Measurements from ENCODE around the gene TBC1D14. TPM values are rescaled to one million over a fixed set of nuclear protein-coding genes. Genes with fewer than 3 reads are reported as not detected.
"Not testable (repeated sequence)": the region's sequence is repeated elsewhere in the genome, so short reads cannot be mapped to it uniquely, and the experiment has no call there.

TBC1D14 gene
- total RNA-seq, 1 donor from 2014 or later: 61.8 TPM

DNA sequence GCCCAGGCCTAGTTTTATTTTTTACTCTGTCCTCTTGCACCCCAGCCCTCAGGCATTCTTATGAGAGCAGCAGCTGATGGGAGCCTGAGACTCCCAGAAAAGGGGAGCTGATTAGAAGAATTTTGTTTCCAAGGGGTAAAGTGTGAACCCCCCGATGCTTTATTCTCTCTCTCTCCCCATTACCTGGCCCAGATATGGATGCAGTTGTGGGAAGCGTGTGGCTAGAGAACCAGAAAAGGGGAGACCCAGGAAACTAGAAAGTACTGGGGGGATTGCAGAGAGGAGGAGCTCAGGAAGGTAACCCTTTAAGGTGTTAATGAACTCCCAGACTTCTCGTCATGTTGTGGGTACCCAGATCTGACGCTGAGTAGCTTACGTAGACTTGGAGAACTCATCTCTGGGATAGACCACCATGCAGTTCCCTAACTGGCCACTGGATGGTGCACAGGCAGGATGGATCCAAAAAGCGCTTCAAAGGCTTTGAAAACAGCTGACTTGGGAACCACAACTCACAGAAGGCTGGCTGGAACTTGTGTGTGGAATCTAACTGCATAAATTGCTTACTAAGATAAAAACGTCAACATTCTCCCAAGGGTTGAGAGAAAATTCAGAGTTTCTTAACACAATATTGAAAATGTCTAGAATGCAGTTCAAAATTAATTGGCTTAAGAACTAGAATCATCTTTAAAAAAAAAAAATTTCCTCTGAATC, 64.7 kb downstream of the TBC1D14 start:
- peaks cover 13% of the 10 kb centered on the region for H3K36me3 Mint-ChIP-seq (ENCODE audit: insufficient read depth)
- H3K27ac Mint-ChIP-seq: no peak overlapping the region
- peaks cover 6% of the 10 kb centered on the region for H3K9me3 Mint-ChIP-seq (ENCODE audit: low read depth)
- H3K4me3 Mint-ChIP-seq (ENCODE audit: low read depth): no peak overlapping the region
- TF ChIP-seq, protein P1, sequence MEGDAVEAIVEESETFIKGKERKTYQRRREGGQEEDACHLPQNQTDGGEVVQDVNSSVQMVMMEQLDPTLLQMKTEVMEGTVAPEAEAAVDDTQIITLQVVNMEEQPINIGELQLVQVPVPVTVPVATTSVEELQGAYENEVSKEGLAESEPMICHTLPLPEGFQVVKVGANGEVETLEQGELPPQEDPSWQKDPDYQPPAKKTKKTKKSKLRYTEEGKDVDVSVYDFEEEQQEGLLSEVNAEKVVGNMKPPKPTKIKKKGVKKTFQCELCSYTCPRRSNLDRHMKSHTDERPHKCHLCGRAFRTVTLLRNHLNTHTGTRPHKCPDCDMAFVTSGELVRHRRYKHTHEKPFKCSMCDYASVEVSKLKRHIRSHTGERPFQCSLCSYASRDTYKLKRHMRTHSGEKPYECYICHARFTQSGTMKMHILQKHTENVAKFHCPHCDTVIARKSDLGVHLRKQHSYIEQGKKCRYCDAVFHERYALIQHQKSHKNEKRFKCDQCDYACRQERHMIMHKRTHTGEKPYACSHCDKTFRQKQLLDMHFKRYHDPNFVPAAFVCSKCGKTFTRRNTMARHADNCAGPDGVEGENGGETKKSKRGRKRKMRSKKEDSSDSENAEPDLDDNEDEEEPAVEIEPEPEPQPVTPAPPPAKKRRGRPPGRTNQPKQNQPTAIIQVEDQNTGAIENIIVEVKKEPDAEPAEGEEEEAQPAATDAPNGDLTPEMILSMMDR (IDR thresholded peaks at IDR 0.05; ENCODE audit: unreplicated experiment): peak; percentile 79
- peak; percentile 80 for DNase-seq (ENCODE audit: low spot score, unreplicated experiment)
- peaks cover 14% of the 10 kb centered on the region for H3K4me1 Mint-ChIP-seq (ENCODE audit: low read depth)
- no peaks in the 10 kb centered on the region for H3K27me3 Mint-ChIP-seq

DNA sequence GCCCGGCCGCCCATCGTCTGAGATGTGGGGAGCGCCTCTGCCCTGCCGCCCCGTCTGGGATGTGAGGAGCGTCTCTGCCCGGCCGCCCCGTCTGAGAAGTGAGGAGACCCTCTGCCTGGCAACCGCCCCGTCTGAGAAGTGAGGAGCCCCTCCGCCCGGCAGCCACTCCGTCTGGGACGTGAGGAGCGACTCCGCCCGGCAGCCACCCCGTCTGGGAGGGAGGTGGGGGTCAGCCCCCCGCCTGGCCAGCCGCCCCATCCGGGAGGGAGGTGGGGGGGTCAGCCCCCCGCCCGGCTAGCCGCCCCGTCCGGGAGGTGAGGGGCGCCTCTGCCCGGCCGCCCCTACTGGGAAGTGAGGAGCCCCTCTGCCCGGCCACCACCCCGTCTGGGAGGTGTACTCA, 68.2 kb downstream of the TBC1D14 start:
- DNase-seq (ENCODE audit: low spot score, unreplicated experiment); H3K27ac Mint-ChIP-seq; H3K27me3 Mint-ChIP-seq; H3K9me3 Mint-ChIP-seq (ENCODE audit: low read depth); H3K4me1 Mint-ChIP-seq (ENCODE audit: low read depth); H3K4me3 Mint-ChIP-seq (ENCODE audit: low read depth): not testable (repeated sequence)
- H3K36me3 Mint-ChIP-seq (ENCODE audit: insufficient read depth): peaks cover 15% of the 10 kb centered on the region

DNA sequence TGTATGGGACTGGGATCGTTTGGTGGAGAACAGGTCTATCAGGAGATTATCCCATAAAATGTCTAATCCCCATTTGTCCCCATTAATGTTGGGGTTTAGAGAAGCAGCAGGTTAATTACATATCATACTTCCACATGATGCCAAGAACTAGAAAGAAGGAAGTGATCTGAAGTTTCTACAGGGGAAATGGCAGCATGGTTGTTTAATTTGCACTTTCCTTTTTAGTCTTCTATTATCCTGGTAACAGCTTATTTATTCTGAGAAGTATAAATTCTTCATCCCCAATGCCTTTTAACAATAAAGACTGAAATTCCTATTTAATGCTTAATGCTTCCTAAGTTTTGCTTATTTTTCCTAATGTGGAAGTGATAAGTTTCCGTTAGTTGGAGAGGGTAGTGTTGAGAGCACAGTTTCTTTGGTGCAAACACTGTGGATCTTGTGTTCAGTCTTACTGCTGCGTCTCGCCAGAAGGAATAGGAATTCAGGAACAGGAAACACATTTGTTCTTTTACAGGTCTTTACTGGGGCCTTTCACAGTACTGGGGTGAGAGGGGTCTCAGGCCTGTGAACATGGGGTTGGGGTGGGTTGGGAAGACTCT, 74.0 kb downstream of the TBC1D14 start:
- no peak for DNase-seq (ENCODE audit: low spot score, unreplicated experiment)
- Mint-ChIP-seq H3K36me3 (ENCODE audit: insufficient read depth) (peaks cover 5% of the 10 kb centered on the region), H3K4me1 (ENCODE audit: low read depth) (peaks cover 31% of the 10 kb centered on the region), H3K27ac (no peak overlapping the region), H3K27me3 (no peaks in the 10 kb centered on the region), H3K4me3 (ENCODE audit: low read depth) (no peak overlapping the region), H3K9me3 (ENCODE audit: low read depth) (no peaks in the 10 kb centered on the region)
- TF ChIP-seq, protein P1 (IDR thresholded peaks at IDR 0.05; ENCODE audit: unreplicated experiment): no peak

DNA sequence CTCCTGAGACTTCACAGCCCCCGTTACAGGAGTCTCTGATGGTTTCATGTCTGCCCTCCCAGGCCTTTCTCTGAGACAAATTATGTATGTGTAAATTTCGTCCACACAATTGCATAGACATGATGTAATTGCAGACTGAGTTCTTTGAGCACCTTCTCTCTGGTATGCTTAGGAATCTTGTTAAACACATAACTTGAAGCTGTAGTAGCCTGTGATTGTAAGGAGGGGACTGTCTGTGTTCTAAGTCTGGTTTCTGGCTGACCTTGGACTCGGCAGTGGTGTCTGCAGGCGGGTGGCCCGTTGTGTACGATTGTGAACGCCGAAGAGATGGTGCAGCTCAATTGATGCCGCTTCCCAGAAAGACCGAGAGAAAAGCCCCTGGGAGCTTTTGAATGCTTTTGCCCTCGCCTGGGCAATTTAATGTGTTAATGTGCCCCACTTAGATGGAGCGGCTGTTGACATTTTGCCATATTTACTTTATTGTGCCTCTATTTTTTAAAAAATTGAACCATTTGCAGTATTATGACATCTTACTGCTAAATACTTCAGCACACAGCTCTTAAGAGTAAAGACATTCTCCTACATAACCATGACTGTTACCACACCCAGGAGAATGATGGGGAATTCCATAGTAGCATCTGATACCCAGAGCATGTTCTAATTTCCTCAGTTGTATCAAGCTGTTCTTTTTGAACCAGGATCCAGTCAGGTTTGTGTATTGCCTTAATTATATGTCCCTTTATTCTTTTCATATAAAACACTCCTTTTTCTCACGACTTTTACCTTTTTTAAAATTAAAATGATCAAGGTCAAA, 75.2 kb downstream of the TBC1D14 start:
- peak overlapping the region; percentile 76 for H3K27ac Mint-ChIP-seq
- peak overlapping the region; percentile 57 for H3K4me3 Mint-ChIP-seq (ENCODE audit: low read depth)
- no peak for DNase-seq (ENCODE audit: low spot score, unreplicated experiment)
- H3K9me3 Mint-ChIP-seq (ENCODE audit: low read depth): no peaks in the 10 kb centered on the region
- peaks cover 5% of the 10 kb centered on the region for H3K36me3 Mint-ChIP-seq (ENCODE audit: insufficient read depth)
- TF ChIP-seq, protein P1 (IDR thresholded peaks at IDR 0.05; ENCODE audit: unreplicated experiment): no peak
- no peaks in the 10 kb centered on the region for H3K27me3 Mint-ChIP-seq
- peaks cover 43% of the 10 kb centered on the region for H3K4me1 Mint-ChIP-seq (ENCODE audit: low read depth)

DNA sequence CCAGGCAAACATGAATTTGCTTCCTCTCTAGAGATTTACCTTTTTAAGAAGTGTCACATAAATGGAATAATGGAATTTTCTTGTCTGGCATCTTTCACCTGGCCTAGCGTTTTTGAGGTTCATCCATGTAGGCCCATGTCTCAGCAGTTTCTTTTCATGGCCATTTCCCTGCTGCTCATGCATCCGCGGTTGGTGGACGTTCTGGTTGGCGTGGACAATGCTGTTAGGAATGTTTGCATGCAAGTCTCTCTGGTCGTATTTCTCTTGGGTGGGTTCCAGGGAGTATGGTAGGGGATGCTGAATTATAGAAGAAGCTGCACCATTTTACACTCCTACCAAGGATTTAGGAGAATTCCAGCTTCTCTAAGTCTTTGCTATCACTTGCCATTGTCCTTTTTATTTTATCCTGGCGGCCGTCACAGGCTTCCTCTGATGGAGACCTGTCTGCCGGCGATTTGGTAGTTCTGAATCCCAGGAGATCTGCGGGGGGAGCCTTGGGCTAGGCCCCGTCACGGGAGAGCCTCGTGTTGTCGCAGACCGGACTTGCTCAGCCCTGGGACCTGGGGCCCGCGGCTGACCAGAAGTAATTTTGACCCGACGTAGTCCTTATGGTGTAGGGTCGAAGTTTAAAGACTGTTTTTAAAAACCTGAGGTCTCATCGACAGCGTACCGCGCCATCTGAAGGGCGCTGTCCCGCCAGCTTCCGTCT, 76.6 kb downstream of the TBC1D14 start:
- Mint-ChIP-seq H3K4me1 (ENCODE audit: low read depth) (peaks cover 44% of the 10 kb centered on the region), H3K9me3 (ENCODE audit: low read depth) (no peaks in the 10 kb centered on the region), H3K4me3 (ENCODE audit: low read depth) (peak overlapping the region; percentile 93), H3K36me3 (ENCODE audit: insufficient read depth) (peaks cover 5% of the 10 kb centered on the region), H3K27me3 (no peaks in the 10 kb centered on the region), H3K27ac (peak overlapping the region; percentile 98)
- no peak for DNase-seq (ENCODE audit: low spot score, unreplicated experiment)
- TF ChIP-seq, protein P1 (IDR thresholded peaks at IDR 0.05; ENCODE audit: unreplicated experiment): peak; percentile 10

Measured in progenitor cell of endocrine pancreas (in vitro differentiated cells).